ENCODE measurements around the gene TMEM204.

- TF ChIP-seq CTCF (IDR thresholded peaks at IDR 0.05; ENCODE audit: low read depth, low read length) = no peak
- TF ChIP-seq EZH2phosphoT487 (IDR thresholded peaks at IDR 0.05; ENCODE audit: low read depth) = no peak
Observed at GRCh38 chr16:1545044-1546040, 11.9 kb downstream of the TMEM204 start.
